Gastroesophageal sphincter (tissue), 3 donors: ENCODE data around the gene MMP17.

Experiments used
- EP300 ChIP-seq: sonication (generic); formaldehyde crosslinking; IDR thresholded peaks from one replicate; pipeline ENCODE4 v1.6.1; 2017; ENCODE audit warnings: antibody characterized with exemption, mild to moderate bottlenecking
- TF ChIP-seq, protein P1 (sequence below), 4 experiments: fragments of 200-600 bp in 2 of 4; fragments of 450-650 bp in 2 of 4; sonication (generic) in 1 of 4; IDR thresholded peaks; one replicate each; pipeline ENCODE4 v1.5.1; 2017 to 2019; ENCODE audit warnings: antibody characterized with exemption in 4 of 4, mild to moderate bottlenecking in 2 of 4, moderate library complexity in 2 of 4

GRCh38 chr12:131848753-131849152 lies 20.6 kb downstream of the MMP17 start:
- TF ChIP-seq, protein P1, sequence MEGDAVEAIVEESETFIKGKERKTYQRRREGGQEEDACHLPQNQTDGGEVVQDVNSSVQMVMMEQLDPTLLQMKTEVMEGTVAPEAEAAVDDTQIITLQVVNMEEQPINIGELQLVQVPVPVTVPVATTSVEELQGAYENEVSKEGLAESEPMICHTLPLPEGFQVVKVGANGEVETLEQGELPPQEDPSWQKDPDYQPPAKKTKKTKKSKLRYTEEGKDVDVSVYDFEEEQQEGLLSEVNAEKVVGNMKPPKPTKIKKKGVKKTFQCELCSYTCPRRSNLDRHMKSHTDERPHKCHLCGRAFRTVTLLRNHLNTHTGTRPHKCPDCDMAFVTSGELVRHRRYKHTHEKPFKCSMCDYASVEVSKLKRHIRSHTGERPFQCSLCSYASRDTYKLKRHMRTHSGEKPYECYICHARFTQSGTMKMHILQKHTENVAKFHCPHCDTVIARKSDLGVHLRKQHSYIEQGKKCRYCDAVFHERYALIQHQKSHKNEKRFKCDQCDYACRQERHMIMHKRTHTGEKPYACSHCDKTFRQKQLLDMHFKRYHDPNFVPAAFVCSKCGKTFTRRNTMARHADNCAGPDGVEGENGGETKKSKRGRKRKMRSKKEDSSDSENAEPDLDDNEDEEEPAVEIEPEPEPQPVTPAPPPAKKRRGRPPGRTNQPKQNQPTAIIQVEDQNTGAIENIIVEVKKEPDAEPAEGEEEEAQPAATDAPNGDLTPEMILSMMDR (IDR thresholded peaks at IDR 0.05): no peak
- TF ChIP-seq EP300: no peak
